Naive thymus-derived CD8-positive, alpha-beta T cell (primary cell): ENCODE measurements around the gene NEDD4L. TPM values are rescaled to one million over a fixed set of nuclear protein-coding genes. Genes with fewer than 3 reads are reported as not detected.
"Not testable (repeated sequence)": the region's sequence is repeated elsewhere in the genome, so short reads cannot be mapped to it uniquely, and the experiment has no call there.

Experiments used
- ATAC-seq, 2 donors: fragments of 150-1000 bp; cut with Tn5 transposase in 1 of 2; sonication (Bioruptor Pico), chemical (Tn5 transposase) in 1 of 2; 1 replicate in 1 of 2; 2 replicates in 1 of 2; pipeline ENCODE4 v1.10.0; 2021; ENCODE audit warnings: mild to moderate bottlenecking in 2 of 2, moderate library complexity in 2 of 2
- POLR2A ChIA-PET: fragments of 350-600 bp; sonication (Branson Sonifier 250); formaldehyde crosslinking; loops from one replicate; lab custom pipeline; 2021; ENCODE audit warnings: antibody characterized with exemption; lab: Charles Lee
- DNase-seq, 10 donors: peaks; one replicate each; pipeline versions ENCODE4 v3.0.0 to v3.0.0-alpha.2; 2020 to 2022
- H3K27ac Mint-ChIP-seq, 10 donors: one replicate each; pipeline ENCODE4 v1.8.0; 2020 to 2022; ENCODE audit warnings: mild to moderate bottlenecking in 10 of 10, mixed read lengths in 10 of 10, moderate library complexity in 4 of 10, inconsistent platforms in 1 of 10
- H3K27me3 Mint-ChIP-seq, 5 donors: one replicate each; pipeline ENCODE4 v1.8.0; 2021 to 2022; ENCODE audit warnings: mixed read lengths in 5 of 5
- H3K36me3 Mint-ChIP-seq, 3 donors: one replicate each; pipeline ENCODE4 v1.8.0; 2020 to 2022; ENCODE audit warnings: mixed read lengths in 3 of 3, mild to moderate bottlenecking in 2 of 3, inconsistent platforms in 1 of 3
- H3K4me1 Mint-ChIP-seq, 4 donors: one replicate each; pipeline ENCODE4 v1.8.0; 2021 to 2022; ENCODE audit warnings: mixed read lengths in 4 of 4
- H3K4me3 Mint-ChIP-seq, 10 donors: one replicate each; pipeline ENCODE4 v1.8.0; 2020 to 2022; ENCODE audit warnings: mild to moderate bottlenecking in 10 of 10, mixed read lengths in 10 of 10, moderate library complexity in 6 of 10, inconsistent platforms in 1 of 10
- H3K9me3 Mint-ChIP-seq, 9 donors: one replicate each; pipeline ENCODE4 v1.8.0; 2020 to 2022; ENCODE audit warnings: mixed read lengths in 9 of 9, mild to moderate bottlenecking in 3 of 9, inconsistent platforms in 1 of 9, moderate library complexity in 1 of 9
- polyA plus RNA-seq, 3 donors: library from polyadenylated mRNA; unstranded; fragments of 300-500 nt; fragmentation: Illumina TruSeq; gene quantifications; one replicate each; pipeline ENCODE4 v1.2.3, GENCODE V29; 2021
- total RNA-seq, 8 experiments: library from RNA in 2 of 8; stranded (reverse) in 2 of 8; gene quantifications; one replicate each; pipeline ENCODE4 v1.2.3 and lab custom pipeline; 2021 to 2026

NEDD4L gene
- total and polyA plus RNA-seq, 5 experiments from 2014 or later = 1.5 to 6.5 (median 3.5) TPM

- ATAC-seq = no peak
- Mint-ChIP-seq H3K4me1 (peaks cover 13 to 24% (median 18%) of the 10 kb centered on the region in 4 donors), H3K36me3 (no peaks in the 10 kb centered on the region), H3K27ac (no peak overlapping the region), H3K4me3 (no peak overlapping the region), H3K27me3 (no peaks in the 10 kb centered on the region), H3K9me3 (no peaks in the 10 kb centered on the region)
- DNase-seq = no peak
- POLR2A ChIA-PET = no interaction called here
These were observed 4.1 kb downstream of the NEDD4L start for GRCh38 chr18:58048081-58048642.

GRCh38 chr18:58049000-58049688 lies 5.1 kb downstream of the NEDD4L start:
- no peak overlapping the region for H3K4me3 Mint-ChIP-seq
- POLR2A ChIA-PET = no interaction called here
- no peaks in the 10 kb centered on the region for H3K9me3 Mint-ChIP-seq
- H3K36me3 Mint-ChIP-seq = no peaks in the 10 kb centered on the region
- H3K27me3 Mint-ChIP-seq = no peaks in the 10 kb centered on the region
- H3K4me1 Mint-ChIP-seq = peaks cover 11 to 19% (median 14%) of the 10 kb centered on the region in 4 donors
- ATAC-seq (no peak), DNase-seq (no peak)
- no peak overlapping the region for H3K27ac Mint-ChIP-seq

- DNase-seq, H3K4me3 Mint-ChIP-seq, H3K27me3 Mint-ChIP-seq, H3K27ac Mint-ChIP-seq, POLR2A ChIA-PET, H3K36me3 Mint-ChIP-seq, ATAC-seq, H3K9me3 Mint-ChIP-seq, H3K4me1 Mint-ChIP-seq: not testable (repeated sequence)
These were observed 6.9 kb downstream of the NEDD4L start for GRCh38 chr18:58050963-58051362.

GRCh38 chr18:58051765-58052460 lies 7.9 kb downstream of the NEDD4L start:
- peak overlapping the region in 2 of 10 donors; percentile 9 to 14 for H3K27ac Mint-ChIP-seq
- DNase-seq = peak in 2 of 10 donors; percentile 4 to 13
- H3K9me3 Mint-ChIP-seq = no peaks in the 10 kb centered on the region
- H3K27me3 Mint-ChIP-seq = peaks cover 0 to 2% (median 0%) of the 10 kb centered on the region in 5 donors
- peak; percentile 39 to 62 for ATAC-seq
- peaks cover 0 to 5% (median 4%) of the 10 kb centered on the region in 4 donors for H3K4me1 Mint-ChIP-seq
- H3K4me3 Mint-ChIP-seq = no peak overlapping the region
- no peaks in the 10 kb centered on the region for H3K36me3 Mint-ChIP-seq
- POLR2A ChIA-PET = no interaction called here

GRCh38 chr18:58052960-58053359 lies 8.9 kb downstream of the NEDD4L start:
- no peaks in the 10 kb centered on the region for H3K9me3 Mint-ChIP-seq
- no peak overlapping the region for H3K4me3 Mint-ChIP-seq
- H3K36me3 Mint-ChIP-seq = no peaks in the 10 kb centered on the region
- ATAC-seq (no peak), DNase-seq (no peak)
- H3K27me3 Mint-ChIP-seq = peaks cover 0 to 2% (median 0%) of the 10 kb centered on the region in 5 donors
- no peak overlapping the region for H3K27ac Mint-ChIP-seq
- H3K4me1 Mint-ChIP-seq = peaks cover 0 to 5% (median 2%) of the 10 kb centered on the region in 4 donors
- POLR2A ChIA-PET = no interaction called here

GRCh38 chr18:58054041-58054781 lies 10.2 kb downstream of the NEDD4L start:
- DNase-seq (no peak), ATAC-seq (no peak)
- Mint-ChIP-seq H3K4me3 (no peak overlapping the region), H3K27ac (no peak overlapping the region), H3K27me3 (peaks cover 0 to 2% (median 0%) of the 10 kb centered on the region in 5 donors), H3K36me3 (no peaks in the 10 kb centered on the region), H3K9me3 (no peaks in the 10 kb centered on the region), H3K4me1 (peaks cover 0 to 5% (median 2%) of the 10 kb centered on the region in 4 donors)
- POLR2A ChIA-PET = no interaction called here

GRCh38 chr18:58055890-58056558 lies 12.0 kb downstream of the NEDD4L start:
- no peak for DNase-seq
- no peak for ATAC-seq
- POLR2A ChIA-PET = no interaction called here
- no peak overlapping the region for H3K27ac Mint-ChIP-seq
- H3K27me3 Mint-ChIP-seq = peaks cover 0 to 2% (median 0%) of the 10 kb centered on the region in 5 donors
- H3K36me3 Mint-ChIP-seq = no peaks in the 10 kb centered on the region
- no peaks in the 10 kb centered on the region for H3K9me3 Mint-ChIP-seq
- H3K4me3 Mint-ChIP-seq = no peak overlapping the region
- peaks cover 0 to 5% (median 1%) of the 10 kb centered on the region in 4 donors for H3K4me1 Mint-ChIP-seq

- Mint-ChIP-seq H3K4me1 (peaks cover 0 to 3% (median 0%) of the 10 kb centered on the region in 4 donors), H3K4me3 (no peak overlapping the region), H3K9me3 (no peaks in the 10 kb centered on the region), H3K27me3 (peaks cover 0 to 2% (median 0%) of the 10 kb centered on the region in 5 donors), H3K27ac (no peak overlapping the region), H3K36me3 (no peaks in the 10 kb centered on the region)
- ATAC-seq (no peak), DNase-seq (no peak)
- POLR2A ChIA-PET = no interaction called here
These were observed 12.8 kb downstream of the NEDD4L start for GRCh38 chr18:58056852-58057251.

- POLR2A ChIA-PET = no interaction called here
- Mint-ChIP-seq H3K36me3 (no peaks in the 10 kb centered on the region), H3K4me3 (no peak overlapping the region), H3K27me3 (peaks cover 0 to 2% (median 0%) of the 10 kb centered on the region in 5 donors), H3K4me1 (no peaks in the 10 kb centered on the region), H3K27ac (no peak overlapping the region), H3K9me3 (no peaks in the 10 kb centered on the region)
- ATAC-seq = no peak
- no peak for DNase-seq
These were observed 13.4 kb downstream of the NEDD4L start for GRCh38 chr18:58057291-58057965.

- Mint-ChIP-seq H3K27me3 (peaks cover 0 to 2% (median 0%) of the 10 kb centered on the region in 5 donors), H3K36me3 (no peaks in the 10 kb centered on the region), H3K4me1 (no peaks in the 10 kb centered on the region), H3K4me3 (no peak overlapping the region), H3K27ac (peak overlapping the region in 2 of 10 donors; percentile 49 to 53), H3K9me3 (no peaks in the 10 kb centered on the region)
- POLR2A ChIA-PET = no interaction called here
- DNase-seq (no peak), ATAC-seq (no peak)
These were observed 14.7 kb downstream of the NEDD4L start for GRCh38 chr18:58058720-58059119.

GRCh38 chr18:58060254-58060653 lies 16.2 kb downstream of the NEDD4L start:
- Mint-ChIP-seq H3K27me3 (peaks cover 0 to 2% (median 0%) of the 10 kb centered on the region in 5 donors), H3K4me3 (no peak overlapping the region), H3K27ac (no peak overlapping the region), H3K36me3 (no peaks in the 10 kb centered on the region), H3K9me3 (no peaks in the 10 kb centered on the region), H3K4me1 (no peaks in the 10 kb centered on the region)
- POLR2A ChIA-PET = no interaction called here
- ATAC-seq (no peak), DNase-seq (no peak)

- Mint-ChIP-seq H3K4me1 (no peaks in the 10 kb centered on the region), H3K36me3 (no peaks in the 10 kb centered on the region), H3K9me3 (no peaks in the 10 kb centered on the region), H3K27me3 (peaks cover 0 to 4% (median 0%) of the 10 kb centered on the region in 5 donors), H3K4me3 (no peak overlapping the region), H3K27ac (no peak overlapping the region)
- ATAC-seq (no peak), DNase-seq (no peak)
- POLR2A ChIA-PET = no interaction called here
These were observed 17.3 kb downstream of the NEDD4L start for GRCh38 chr18:58061349-58061748.
